Measurements from ENCODE around the gene RSPH1. TPM values are rescaled to one million over a fixed set of nuclear protein-coding genes. Genes with fewer than 3 reads are reported as not detected.

RSPH1 gene
- total and polyA plus RNA-seq, 4 donors, result 0.09 to 0.17 (median 0.16) TPM; not detected in 1

DNA sequence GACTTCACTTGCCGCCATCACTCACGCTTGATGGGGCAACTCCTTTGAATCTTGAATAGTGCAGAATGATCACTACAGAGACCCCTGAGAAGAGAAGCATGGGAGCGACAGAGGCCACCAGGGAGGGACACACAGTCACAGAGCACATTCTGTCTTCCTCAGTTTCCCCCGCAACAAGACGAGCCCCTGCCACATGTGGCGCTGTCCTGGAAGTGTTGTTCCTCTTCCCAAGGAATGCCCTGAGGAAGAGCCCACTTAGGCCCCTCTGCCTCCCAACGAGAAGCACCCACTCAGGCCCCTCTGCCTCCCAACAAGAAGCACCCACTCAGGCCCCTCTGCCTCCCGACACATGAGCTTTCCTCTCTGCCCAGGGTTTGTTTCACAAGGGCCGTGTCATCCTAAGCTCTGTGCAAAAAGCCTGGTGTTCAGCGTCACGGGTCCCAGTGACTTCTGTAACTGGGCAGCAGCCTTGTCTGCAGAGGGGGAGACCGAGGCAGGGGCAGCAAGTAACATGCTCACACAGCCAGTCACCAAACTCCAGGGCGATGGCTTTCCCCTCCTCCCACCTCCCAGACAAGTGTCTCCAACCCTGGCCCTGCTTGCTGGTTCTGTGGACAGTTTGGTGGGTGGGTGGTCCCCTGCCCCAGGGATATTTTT, 37.4 kb upstream of the RSPH1 start (continued):
- TF ChIP-seq FOXA2 (IDR thresholded peaks at IDR 0.05), result no peak
- TF ChIP-seq HNF4G (IDR thresholded peaks at IDR 0.05), result no peak
- no peak for TF ChIP-seq GABPA (IDR thresholded peaks at IDR 0.05 in 1 of 2, conservative IDR thresholded peaks at IDR 0.05 in 1 of 2)
- TF ChIP-seq RAD21 (IDR thresholded peaks at IDR 0.05), result no peak
- no peak for TF ChIP-seq SP1 (IDR thresholded peaks at IDR 0.05)
- no peak for TF ChIP-seq JUND (IDR thresholded peaks at IDR 0.05)
- no peak for TF ChIP-seq YY1 (IDR thresholded peaks at IDR 0.05)

- Histone ChIP-seq H3K36me3 (ENCODE audit: control insufficient read depth in 4 of 4, insufficient read depth in 3 of 4, low read depth in 1 of 4, low read length in 3 of 4) (no peaks in the 10 kb centered on the region), H3K27ac (ENCODE audit: low read depth in 1 of 2, low read length in 2 of 2) (no peak overlapping the region), H3K9me3 (ENCODE audit: control insufficient read depth in 4 of 4, low read length in 3 of 4) (no peaks in the 10 kb centered on the region), H3K4me1 (ENCODE audit: control insufficient read depth in 4 of 4, insufficient read depth in 4 of 4, low read length in 3 of 4) (peaks cover 0 to 26% (median 9%) of the 10 kb centered on the region in 4 donors), H3K9ac (ENCODE audit: low read depth in 1 of 2, low read length in 2 of 2) (no peak overlapping the region), H3K27me3 (ENCODE audit: control insufficient read depth in 4 of 4, insufficient read depth in 4 of 4, low read length in 3 of 4) (no peaks in the 10 kb centered on the region), H3K4me3 (ENCODE audit: low read depth in 1 of 3, low read length in 3 of 3) (no peak overlapping the region)
- WGBS, result 74% methylated on average over 18 of the region's 18 CpGs
- TF ChIP-seq GABPA (IDR thresholded peaks at IDR 0.05 in 1 of 2, conservative IDR thresholded peaks at IDR 0.05 in 1 of 2) (peak in 1 of 2 donors; percentile 24), RAD21 (IDR thresholded peaks at IDR 0.05) (no peak), RXRA (IDR thresholded peaks at IDR 0.05) (peak in 1 of 2 donors; percentile 6), HNF4A (conservative IDR thresholded peaks at IDR 0.05) (peak in 1 of 2 donors; percentile 21)
- no peak for DNase-seq (ENCODE audit: low spot score)
Observed at GRCh38 chr21:42532466-42533181, 36.6 kb upstream of the RSPH1 start.

- TF ChIP-seq RXRA (IDR thresholded peaks at IDR 0.05) (no peak), SP1 (IDR thresholded peaks at IDR 0.05) (no peak), CTCF (IDR thresholded peaks at IDR 0.05; ENCODE audit: low read depth, low read length, missing input control) (no peak), YY1 (IDR thresholded peaks at IDR 0.05) (no peak), HNF4A (conservative IDR thresholded peaks at IDR 0.05) (no peak), TAF1 (conservative IDR thresholded peaks at IDR 0.05) (no peak), RAD21 (IDR thresholded peaks at IDR 0.05) (no peak), EGR1 (IDR thresholded peaks at IDR 0.05; ENCODE audit: low read depth in 2 of 2) (no peak), GABPA (IDR thresholded peaks at IDR 0.05 in 1 of 2, conservative IDR thresholded peaks at IDR 0.05 in 1 of 2) (no peak), FOXA1 (IDR thresholded peaks at IDR 0.05) (no peak), JUND (IDR thresholded peaks at IDR 0.05) (no peak), NR2F2 (IDR thresholded peaks at IDR 0.05) (no peak), FOXA2 (IDR thresholded peaks at IDR 0.05) (no peak)
- TF ChIP-seq, protein P1, sequence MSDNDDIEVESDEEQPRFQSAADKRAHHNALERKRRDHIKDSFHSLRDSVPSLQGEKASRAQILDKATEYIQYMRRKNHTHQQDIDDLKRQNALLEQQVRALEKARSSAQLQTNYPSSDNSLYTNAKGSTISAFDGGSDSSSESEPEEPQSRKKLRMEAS (IDR thresholded peaks at IDR 0.05), result no peak
- H3K27ac ChIP-seq (ENCODE audit: low read depth in 1 of 2, low read length in 2 of 2), result no peak overlapping the region
- WGBS, result 86% methylated on average over 8 of the region's 8 CpGs
- DNase-seq (ENCODE audit: low spot score), result no peak
- no peaks in the 10 kb centered on the region for H3K9me3 ChIP-seq (ENCODE audit: control insufficient read depth in 4 of 4, low read length in 3 of 4)
- H3K36me3 ChIP-seq (ENCODE audit: control insufficient read depth in 4 of 4, insufficient read depth in 3 of 4, low read depth in 1 of 4, low read length in 3 of 4), result no peaks in the 10 kb centered on the region
- H3K27me3 ChIP-seq (ENCODE audit: control insufficient read depth in 4 of 4, insufficient read depth in 4 of 4, low read length in 3 of 4), result no peaks in the 10 kb centered on the region
- no peak overlapping the region for H3K4me3 ChIP-seq (ENCODE audit: low read depth in 1 of 3, low read length in 3 of 3)
- H3K9ac ChIP-seq (ENCODE audit: low read depth in 1 of 2, low read length in 2 of 2), result no peak overlapping the region
- H3K4me1 ChIP-seq (ENCODE audit: control insufficient read depth in 4 of 4, insufficient read depth in 4 of 4, low read length in 3 of 4), result peaks cover 7 to 34% (median 15%) of the 10 kb centered on the region in 4 donors
Observed at GRCh38 chr21:42531771-42532170, 35.7 kb upstream of the RSPH1 start.
